HepG2 (cell line): Measurements from ENCODE around the gene ZNF780B. TPM values are rescaled to one million over a fixed set of nuclear protein-coding genes. Genes with fewer than 3 reads are reported as not detected.

Source experiments
- AGO2 ChIP-seq: fragments of 200-400 bp; formaldehyde crosslinking; optimal IDR thresholded peaks from 2 replicates; pipeline ENCODE3; 2017; ENCODE audit warnings: mild to moderate bottlenecking, low read depth, low read length, moderate library complexity
- HNRNPL ChIP-seq: fragments of 200-400 bp; formaldehyde crosslinking; IDR thresholded peaks from 2 replicates; pipeline ENCODE4 v1.6.1; 2017; ENCODE audit warnings: mild to moderate bottlenecking, low read depth, low read length
- KDM5B ChIP-seq: sonication (generic); formaldehyde crosslinking; IDR thresholded peaks from 2 replicates; pipeline ENCODE4 v1.4.0; 2020; ENCODE audit warnings: missing genetic modification reagents, mild to moderate bottlenecking, borderline replicate concordance
- NCOR1 ChIP-seq: fragments of 200-600 bp; sonication (generic); IDR thresholded peaks from 2 replicates; pipeline ENCODE4 v1.7.0; 2017; ENCODE audit warnings: antibody characterized with exemption, low read length, borderline replicate concordance
- POLR2AphosphoS2 ChIP-seq: IDR thresholded peaks from 2 replicates; pipeline ENCODE4 v1.6.1; 2011; ENCODE audit warnings: low read depth, low read length, improper control_type of control experiment
- PRDM15 ChIP-seq: sonication (generic); formaldehyde crosslinking; IDR thresholded peaks from 2 replicates; pipeline ENCODE4 v1.4.0; 2020; ENCODE audit warnings: missing genetic modification reagents
- RAD51 ChIP-seq: fragments of 450-650 bp; IDR thresholded peaks from 2 replicates; pipeline ENCODE4 v1.6.1; 2016; ENCODE audit warnings: borderline replicate concordance
- REL ChIP-seq: sonication (generic); formaldehyde crosslinking; conservative IDR thresholded peaks from 2 replicates; pipeline ENCODE4 v1.8.0; 2022; ENCODE audit warnings: mild to moderate bottlenecking, missing genetic modification reagents, moderate library complexity
- SMAD1 ChIP-seq: sonication (generic); formaldehyde crosslinking; IDR thresholded peaks from 2 replicates; pipeline ENCODE4 v1.4.0; 2020; ENCODE audit warnings: missing genetic modification reagents, low read depth, mild to moderate bottlenecking, borderline replicate concordance
- SYNCRIP ChIP-seq: fragments of 200-400 bp; formaldehyde crosslinking; IDR thresholded peaks from 2 replicates; pipeline ENCODE4 v1.6.1; 2018; ENCODE audit warnings: mild to moderate bottlenecking, low read depth, low read length; ENCODE audit not compliant: insufficient read depth
- ZNF234 ChIP-seq: sonication (generic); formaldehyde crosslinking; conservative IDR thresholded peaks from 2 replicates; pipeline ENCODE4 v1.5.1; 2020; ENCODE audit warnings: mild to moderate bottlenecking, missing genetic modification reagents
- ZNF333 ChIP-seq: sonication (generic); formaldehyde crosslinking; IDR thresholded peaks from 2 replicates; pipeline ENCODE4 v1.4.0; 2020; ENCODE audit warnings: mild to moderate bottlenecking, missing genetic modification reagents, borderline replicate concordance
- ZNF615 ChIP-seq: sonication (generic); formaldehyde crosslinking; IDR thresholded peaks from 2 replicates; pipeline ENCODE4 v1.5.0; 2020; ENCODE audit warnings: mild to moderate bottlenecking, missing genetic modification reagents, borderline replicate concordance
- ZNF644 ChIP-seq: IDR thresholded peaks from 2 replicates; pipeline ENCODE4 v1.6.1; 2016; ENCODE audit warnings: low read depth
- polyA plus RNA-seq, 8 experiments: library from polyadenylated mRNA; depleted of rRNA in 3 of 8; stranded (reverse) in 7 of 8; unstranded in 1 of 8; fragments of >200 nt; fragmentation: Illumina TruSeq in 4 of 8; extraction: Trizol in 4 of 8; gene quantifications; 2 replicates each; pipeline versions ENCODE4 v1.2.1 to v1.2.3, GENCODE V29; 2011 to 2016; ENCODE audit warnings: low read depth in 4 of 8, missing spikeins in 1 of 8, mixed read lengths in 1 of 8; ENCODE audit not compliant: insufficient read depth in 1 of 8
- total RNA-seq, 5 experiments: library from RNA; depleted of rRNA; stranded (reverse); fragments of >200 nt; fragmentation: Illumina TruSeq; extraction: Trizol; gene quantifications; 2 replicates each; pipeline ENCODE4 v1.2.3, GENCODE V29; 2016; ENCODE audit warnings: low read depth in 1 of 5
- TF ChIP-seq, protein P1 (sequence below): sonication (generic); formaldehyde crosslinking; IDR thresholded peaks from 2 replicates; pipeline ENCODE4 v1.5.1; 2020; ENCODE audit warnings: missing genetic modification reagents, mild to moderate bottlenecking, borderline replicate concordance
- TF ChIP-seq, protein P2 (sequence below), 2 experiments: fragments of 450-650 bp in 1 of 2; sonication (generic) in 1 of 2; formaldehyde crosslinking; IDR thresholded peaks; 2 replicates each; pipeline versions ENCODE4 v1.5.0 to v1.8.0; 2020 to 2022; ENCODE audit warnings: mild to moderate bottlenecking in 1 of 2, missing genetic modification reagents in 1 of 2
- TF ChIP-seq, protein P3 (sequence below): sonication (generic); formaldehyde crosslinking; IDR thresholded peaks from 2 replicates; pipeline ENCODE4 v1.4.0; 2020; ENCODE audit warnings: missing genetic modification reagents

The ZNF780B gene
- total and polyA plus RNA-seq, 2 of the 13 experiments (the other 11 are each of a cell fraction or from before 2014, with no cell fraction given) = 6.6 to 21.9 TPM

- TF ChIP-seq, protein P1, sequence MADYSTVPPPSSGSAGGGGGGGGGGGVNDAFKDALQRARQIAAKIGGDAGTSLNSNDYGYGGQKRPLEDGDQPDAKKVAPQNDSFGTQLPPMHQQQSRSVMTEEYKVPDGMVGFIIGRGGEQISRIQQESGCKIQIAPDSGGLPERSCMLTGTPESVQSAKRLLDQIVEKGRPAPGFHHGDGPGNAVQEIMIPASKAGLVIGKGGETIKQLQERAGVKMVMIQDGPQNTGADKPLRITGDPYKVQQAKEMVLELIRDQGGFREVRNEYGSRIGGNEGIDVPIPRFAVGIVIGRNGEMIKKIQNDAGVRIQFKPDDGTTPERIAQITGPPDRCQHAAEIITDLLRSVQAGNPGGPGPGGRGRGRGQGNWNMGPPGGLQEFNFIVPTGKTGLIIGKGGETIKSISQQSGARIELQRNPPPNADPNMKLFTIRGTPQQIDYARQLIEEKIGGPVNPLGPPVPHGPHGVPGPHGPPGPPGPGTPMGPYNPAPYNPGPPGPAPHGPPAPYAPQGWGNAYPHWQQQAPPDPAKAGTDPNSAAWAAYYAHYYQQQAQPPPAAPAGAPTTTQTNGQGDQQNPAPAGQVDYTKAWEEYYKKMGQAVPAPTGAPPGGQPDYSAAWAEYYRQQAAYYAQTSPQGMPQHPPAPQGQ = no peak
- TF ChIP-seq REL (CRISPR knock-in tag) (no peak), HNRNPL (no peak), KDM5B (CRISPR knock-in tag) (peak; percentile 77; the same call in 1 of the 2 replicates), AGO2 (peak; percentile 63), SYNCRIP (no peak), ZNF333 (CRISPR knock-in tag) (no peak), ZNF644 (CRISPR knock-in tag) (no peak), RAD51 (no peak), ZNF615 (CRISPR knock-in tag) (no peak), PRDM15 (CRISPR knock-in tag) (no peak), SMAD1 (CRISPR knock-in tag) (peak; percentile 86; the same call in 1 of the 2 replicates), POLR2AphosphoS2 (no peak), ZNF234 (CRISPR knock-in tag) (no peak), NCOR1 (no peak)
- TF ChIP-seq, protein P2, sequence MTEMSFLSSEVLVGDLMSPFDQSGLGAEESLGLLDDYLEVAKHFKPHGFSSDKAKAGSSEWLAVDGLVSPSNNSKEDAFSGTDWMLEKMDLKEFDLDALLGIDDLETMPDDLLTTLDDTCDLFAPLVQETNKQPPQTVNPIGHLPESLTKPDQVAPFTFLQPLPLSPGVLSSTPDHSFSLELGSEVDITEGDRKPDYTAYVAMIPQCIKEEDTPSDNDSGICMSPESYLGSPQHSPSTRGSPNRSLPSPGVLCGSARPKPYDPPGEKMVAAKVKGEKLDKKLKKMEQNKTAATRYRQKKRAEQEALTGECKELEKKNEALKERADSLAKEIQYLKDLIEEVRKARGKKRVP (CRISPR knock-in tag; IDR thresholded peaks at IDR 0.05) = peak in 1 of 2 experiments; percentile 23; a peak in 1 of 4 replicates
- TF ChIP-seq, protein P3, sequence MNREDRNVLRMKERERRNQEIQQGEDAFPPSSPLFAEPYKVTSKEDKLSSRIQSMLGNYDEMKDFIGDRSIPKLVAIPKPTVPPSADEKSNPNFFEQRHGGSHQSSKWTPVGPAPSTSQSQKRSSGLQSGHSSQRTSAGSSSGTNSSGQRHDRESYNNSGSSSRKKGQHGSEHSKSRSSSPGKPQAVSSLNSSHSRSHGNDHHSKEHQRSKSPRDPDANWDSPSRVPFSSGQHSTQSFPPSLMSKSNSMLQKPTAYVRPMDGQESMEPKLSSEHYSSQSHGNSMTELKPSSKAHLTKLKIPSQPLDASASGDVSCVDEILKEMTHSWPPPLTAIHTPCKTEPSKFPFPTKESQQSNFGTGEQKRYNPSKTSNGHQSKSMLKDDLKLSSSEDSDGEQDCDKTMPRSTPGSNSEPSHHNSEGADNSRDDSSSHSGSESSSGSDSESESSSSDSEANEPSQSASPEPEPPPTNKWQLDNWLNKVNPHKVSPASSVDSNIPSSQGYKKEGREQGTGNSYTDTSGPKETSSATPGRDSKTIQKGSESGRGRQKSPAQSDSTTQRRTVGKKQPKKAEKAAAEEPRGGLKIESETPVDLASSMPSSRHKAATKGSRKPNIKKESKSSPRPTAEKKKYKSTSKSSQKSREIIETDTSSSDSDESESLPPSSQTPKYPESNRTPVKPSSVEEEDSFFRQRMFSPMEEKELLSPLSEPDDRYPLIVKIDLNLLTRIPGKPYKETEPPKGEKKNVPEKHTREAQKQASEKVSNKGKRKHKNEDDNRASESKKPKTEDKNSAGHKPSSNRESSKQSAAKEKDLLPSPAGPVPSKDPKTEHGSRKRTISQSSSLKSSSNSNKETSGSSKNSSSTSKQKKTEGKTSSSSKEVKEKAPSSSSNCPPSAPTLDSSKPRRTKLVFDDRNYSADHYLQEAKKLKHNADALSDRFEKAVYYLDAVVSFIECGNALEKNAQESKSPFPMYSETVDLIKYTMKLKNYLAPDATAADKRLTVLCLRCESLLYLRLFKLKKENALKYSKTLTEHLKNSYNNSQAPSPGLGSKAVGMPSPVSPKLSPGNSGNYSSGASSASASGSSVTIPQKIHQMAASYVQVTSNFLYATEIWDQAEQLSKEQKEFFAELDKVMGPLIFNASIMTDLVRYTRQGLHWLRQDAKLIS (CRISPR knock-in tag) = no peak
Observed at GRCh38 chr19:39996811-39997637, 59.0 kb downstream of the ZNF780B start, which contains the start of gene ZNF546 (continued).
